Endothelial cell of umbilical vein (primary cell): ENCODE measurements around the gene PTPDC1.

Source experiments
- EZH2 ChIP-seq: IDR thresholded peaks from 2 replicates; pipeline ENCODE4 v1.6.1; 2012; ENCODE audit warnings: borderline replicate concordance, low read depth, mild to moderate bottlenecking, moderate library complexity, low read length, inconsistent platforms; ENCODE audit not compliant: severe bottlenecking
- JUN ChIP-seq: IDR thresholded peaks from 2 replicates; pipeline ENCODE4 v1.6.1; 2011; ENCODE audit warnings: borderline replicate concordance, low read depth; ENCODE audit not compliant: insufficient read length, insufficient read depth
- MYC ChIP-seq: IDR thresholded peaks from one replicate; pipeline ENCODE4 v1.6.1; 2011; ENCODE audit warnings: mild to moderate bottlenecking, low read depth, low read length
- POLR2A ChIP-seq: IDR thresholded peaks from 2 replicates; pipeline ENCODE4 v1.6.1; 2012; ENCODE audit warnings: low read depth, mild to moderate bottlenecking, control low read depth, low read length
- POLR2AphosphoS5 ChIP-seq: IDR thresholded peaks from 2 replicates; pipeline ENCODE4 v1.6.1; 2012; ENCODE audit warnings: low read depth, mild to moderate bottlenecking, control low read depth, low read length, moderate library complexity; ENCODE audit not compliant: insufficient read depth
- TF ChIP-seq, protein P1 (sequence below), 2 donors: IDR thresholded peaks; 1 replicate in 1 of 2; 2 replicates in 1 of 2; pipeline ENCODE4 v1.5.1; 2011; ENCODE audit warnings: low read length in 2 of 2, mild to moderate bottlenecking in 2 of 2, moderate library complexity in 2 of 2, control low read depth in 1 of 2, inconsistent platforms in 1 of 2, low read depth in 1 of 2; ENCODE audit not compliant: insufficient read depth in 1 of 2; ENCODE audit errors: extremely low read depth in 1 of 2
- TF ChIP-seq, protein P2 (sequence below): IDR thresholded peaks from 2 replicates; pipeline ENCODE4 v1.6.1; 2011; ENCODE audit not compliant: insufficient read depth, insufficient read length

- TF ChIP-seq, protein P1, sequence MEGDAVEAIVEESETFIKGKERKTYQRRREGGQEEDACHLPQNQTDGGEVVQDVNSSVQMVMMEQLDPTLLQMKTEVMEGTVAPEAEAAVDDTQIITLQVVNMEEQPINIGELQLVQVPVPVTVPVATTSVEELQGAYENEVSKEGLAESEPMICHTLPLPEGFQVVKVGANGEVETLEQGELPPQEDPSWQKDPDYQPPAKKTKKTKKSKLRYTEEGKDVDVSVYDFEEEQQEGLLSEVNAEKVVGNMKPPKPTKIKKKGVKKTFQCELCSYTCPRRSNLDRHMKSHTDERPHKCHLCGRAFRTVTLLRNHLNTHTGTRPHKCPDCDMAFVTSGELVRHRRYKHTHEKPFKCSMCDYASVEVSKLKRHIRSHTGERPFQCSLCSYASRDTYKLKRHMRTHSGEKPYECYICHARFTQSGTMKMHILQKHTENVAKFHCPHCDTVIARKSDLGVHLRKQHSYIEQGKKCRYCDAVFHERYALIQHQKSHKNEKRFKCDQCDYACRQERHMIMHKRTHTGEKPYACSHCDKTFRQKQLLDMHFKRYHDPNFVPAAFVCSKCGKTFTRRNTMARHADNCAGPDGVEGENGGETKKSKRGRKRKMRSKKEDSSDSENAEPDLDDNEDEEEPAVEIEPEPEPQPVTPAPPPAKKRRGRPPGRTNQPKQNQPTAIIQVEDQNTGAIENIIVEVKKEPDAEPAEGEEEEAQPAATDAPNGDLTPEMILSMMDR (IDR thresholded peaks at IDR 0.05; ENCODE audit: extremely low read depth in 1 of 2, insufficient read depth in 1 of 2, low read depth in 1 of 2, low read length in 2 of 2) = no peak
- TF ChIP-seq POLR2A (no peak), EZH2 (no peak), POLR2AphosphoS5 (no peak), JUN (no peak), MYC (no peak)
- TF ChIP-seq, protein P2, sequence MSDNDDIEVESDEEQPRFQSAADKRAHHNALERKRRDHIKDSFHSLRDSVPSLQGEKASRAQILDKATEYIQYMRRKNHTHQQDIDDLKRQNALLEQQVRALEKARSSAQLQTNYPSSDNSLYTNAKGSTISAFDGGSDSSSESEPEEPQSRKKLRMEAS = no peak
Observed at GRCh38 chr9:94082553-94082952, 1.7 kb upstream of the PTPDC1 start.
